Common myeloid progenitor, CD34-positive (primary cell): ENCODE measurements around the gene DDC. TPM values are rescaled to one million over a fixed set of nuclear protein-coding genes. Genes with fewer than 3 reads are reported as not detected.

ENCODE experiments used
- CTCF ChIA-PET: fragments of 350-600 bp; sonication (Branson Sonifier 250); formaldehyde crosslinking; loops from one replicate; lab custom pipeline; 2021; ENCODE audit warnings: antibody characterized with exemption; lab: Charles Lee
- POLR2A ChIA-PET: fragments of 350-600 bp; sonication (Branson Sonifier 250); formaldehyde crosslinking; loops from one replicate; lab custom pipeline; 2021; ENCODE audit warnings: antibody characterized with exemption; lab: Charles Lee
- DNase-seq, 3 donors: peaks; one replicate each; pipeline versions ENCODE4 v3.0.0 to v3.0.0-alpha.2; 2013
- H3K27ac ChIP-seq, 2 experiments: 1 replicate in 1 of 2; 2 replicates in 1 of 2; pipeline ENCODE4 v1.7.0; 2013; ENCODE audit warnings: inconsistent platforms in 2 of 2, low read length in 2 of 2, mild to moderate bottlenecking in 2 of 2, low read depth in 1 of 2, moderate library complexity in 1 of 2; ENCODE audit not compliant: severe bottlenecking in 2 of 2, insufficient read depth in 1 of 2, poor library complexity in 1 of 2
- H3K27me3 ChIP-seq, 5 experiments: replicated peaks in 2 of 5; 1 replicate in 3 of 5; 2 replicates in 2 of 5; pipeline versions ENCODE4 v1.6.1 to v1.7.0; 2013; ENCODE audit warnings: low read length in 4 of 5, mild to moderate bottlenecking in 2 of 5, moderate library complexity in 2 of 5, inconsistent platforms in 1 of 5; ENCODE audit not compliant: insufficient read depth in 5 of 5, control insufficient read depth in 4 of 5
- H3K36me3 ChIP-seq, 4 experiments: 1 replicate in 2 of 4; 2 replicates in 2 of 4; pipeline versions ENCODE4 v1.6.1 to v1.7.0; 2013; ENCODE audit warnings: low read length in 3 of 4, control low read depth in 1 of 4, mild to moderate bottlenecking in 1 of 4; ENCODE audit not compliant: control insufficient read depth in 4 of 4, insufficient read depth in 4 of 4
- H3K4me1 ChIP-seq, 4 experiments: 1 replicate in 3 of 4; 2 replicates in 1 of 4; pipeline versions ENCODE4 v1.6.1 to v1.7.1; 2013; ENCODE audit warnings: low read length in 3 of 4, mild to moderate bottlenecking in 3 of 4, control low read depth in 1 of 4, inconsistent platforms in 1 of 4, moderate library complexity in 1 of 4; ENCODE audit not compliant: control insufficient read depth in 4 of 4, insufficient read depth in 4 of 4; ENCODE audit errors: control extremely low read depth in 1 of 4
- H3K4me3 ChIP-seq, 7 experiments: 1 replicate in 4 of 7; 2 replicates in 3 of 7; pipeline versions ENCODE4 v1.5.1 to v1.7.0; 2013; ENCODE audit warnings: mild to moderate bottlenecking in 7 of 7, low read length in 6 of 7, moderate library complexity in 6 of 7, inconsistent platforms in 2 of 7, low read depth in 2 of 7, control low read depth in 1 of 7; ENCODE audit not compliant: insufficient read depth in 4 of 7, control insufficient read depth in 1 of 7; ENCODE audit errors: extremely low read depth in 1 of 7
- H3K9me3 ChIP-seq, 5 experiments: 1 replicate in 4 of 5; 2 replicates in 1 of 5; pipeline versions ENCODE4 v1.6.1 to v1.7.1; 2013; ENCODE audit warnings: low read length in 4 of 5, mild to moderate bottlenecking in 2 of 5, inconsistent platforms in 1 of 5, low read depth in 1 of 5, moderate library complexity in 1 of 5; ENCODE audit not compliant: control insufficient read depth in 4 of 5, insufficient read depth in 2 of 5; ENCODE audit errors: control extremely low read depth in 1 of 5
- WGBS: methylation state at CpG from one replicate; pipeline ENCODE4 v1.1.5; 2013; ENCODE audit not compliant: insufficient coverage; 5-methylcytosine and 5-hydroxymethylcytosine counted together
- polyA plus RNA-seq: library from polyadenylated mRNA; unstranded; fragments of 120-200 nt; gene quantifications from one replicate; pipeline ENCODE4 v1.2.1, GENCODE V29; 2013

DDC gene
- polyA plus RNA-seq, result 0.49 TPM

- peaks cover 0 to 4% (median 2%) of the 10 kb centered on the region in 4 experiments for H3K4me1 ChIP-seq
- DNase-seq, result no peak
- H3K36me3 ChIP-seq, result no peaks in the 10 kb centered on the region
- peaks cover 0 to 4% (median 0%) of the 10 kb centered on the region in 5 experiments for H3K27me3 ChIP-seq
- ChIA-PET POLR2A (interaction anchor here (0.7 kb wide), 1 partner anchor 32 kb away, joined by 3 read pairs; no protein-coding TSS in a partner anchor), CTCF (no interaction called here)
- no peaks in the 10 kb centered on the region for H3K9me3 ChIP-seq
- WGBS, result 77% methylated on average over 4 of the region's 8 CpGs
- no peak within 1 kb of the TSS for H3K27ac ChIP-seq
- H3K4me3 ChIP-seq, result no peak within 1 kb of the TSS
Measured at GRCh38 chr7:50564640-50565558, at the start of gene DDC. DDC (minus strand) TSS chr7:50565405; CDS start chr7:50544085, 21,320 bp downstream.

- H3K4me1 ChIP-seq, result peaks cover 5 to 30% (median 24%) of the 10 kb centered on the region in 4 experiments
- H3K4me3 ChIP-seq, result no peak overlapping the region
- POLR2A ChIA-PET, result no interaction called here
- H3K9me3 ChIP-seq, result no peaks in the 10 kb centered on the region
- no peak overlapping the region for H3K27ac ChIP-seq
- 97% methylated on average over 5 of the region's 8 CpGs for WGBS
- H3K36me3 ChIP-seq, result peaks cover 9 to 54% (median 43%) of the 10 kb centered on the region in 4 experiments
- CTCF ChIA-PET, result interaction anchor here (1.0 to 7.0 kb wide), 7 partner anchors 11 to 548 kb away, joined by 3 to 44 read pairs (median 13); no protein-coding TSS in a partner anchor
- H3K27me3 ChIP-seq, result no peaks in the 10 kb centered on the region
- DNase-seq, result no peak
Measured at GRCh38 chr7:50613473-50613872, 48.3 kb upstream of the DDC start.

- CTCF ChIA-PET, result interaction anchor here (0.8 to 7.0 kb wide), 11 partner anchors 10 to 548 kb away, joined by 3 to 44 read pairs (median 4); no protein-coding TSS in a partner anchor
Measured at GRCh38 chr7:50612704-50613103, 47.5 kb upstream of the DDC start.

GRCh38 chr7:50610521-50611277, 45.5 kb upstream of the DDC start:
- WGBS, result 44% methylated on average over 3 of the region's 6 CpGs
- DNase-seq, result peak; percentile 71 to 96 (median 93)
- H3K4me1 ChIP-seq, result peaks cover 5 to 30% (median 24%) of the 10 kb centered on the region in 4 experiments
- H3K9me3 ChIP-seq, result peaks cover 0 to 1% (median 0%) of the 10 kb centered on the region in 5 experiments
- POLR2A ChIA-PET, result no interaction called here
- CTCF ChIA-PET, result interaction anchor here (0.5 to 2.3 kb wide), 5 partner anchors 142 to 550 kb away, joined by 3 to 10 read pairs (median 6); no protein-coding TSS in a partner anchor
- H3K27ac ChIP-seq, result peak overlapping the region in 1 of 2 experiments; percentile 29
- no peak overlapping the region for H3K4me3 ChIP-seq
- no peaks in the 10 kb centered on the region for H3K27me3 ChIP-seq
- H3K36me3 ChIP-seq, result peaks cover 12 to 55% (median 41%) of the 10 kb centered on the region in 4 experiments

More at GRCh38 chr7:50612704-50613103, 47.5 kb upstream of the DDC start:
- Histone ChIP-seq H3K27me3 (no peaks in the 10 kb centered on the region), H3K27ac (no peak overlapping the region), H3K4me1 (peaks cover 5 to 30% (median 24%) of the 10 kb centered on the region in 4 experiments), H3K36me3 (peaks cover 10 to 47% (median 41%) of the 10 kb centered on the region in 4 experiments), H3K4me3 (no peak overlapping the region), H3K9me3 (peaks cover 0 to 1% (median 0%) of the 10 kb centered on the region in 5 experiments)
- WGBS, result 97% methylated on average over 5 of the region's 5 CpGs
- POLR2A ChIA-PET, result no interaction called here
- DNase-seq, result no peak

GRCh38 chr7:50608196-50608906, 43.1 kb upstream of the DDC start:
- Histone ChIP-seq H3K27me3 (no peaks in the 10 kb centered on the region), H3K4me1 (peaks cover 5 to 25% (median 20%) of the 10 kb centered on the region in 4 experiments), H3K36me3 (peaks cover 12 to 63% (median 50%) of the 10 kb centered on the region in 4 experiments), H3K9me3 (peaks cover 0 to 1% (median 0%) of the 10 kb centered on the region in 5 experiments), H3K27ac (no peak overlapping the region), H3K4me3 (no peak overlapping the region)
- ChIA-PET POLR2A (interaction anchor here (0.7 kb wide), 1 partner anchor 98 kb away, joined by 3 read pairs; no protein-coding TSS in a partner anchor), CTCF (interaction anchor here (0.9 to 2.4 kb wide), 2 partner anchors 9 to 140 kb away, joined by 5 to 7 read pairs; no protein-coding TSS in a partner anchor)
- 96% methylated on average over 5 of the region's 9 CpGs for WGBS
- DNase-seq, result peak; percentile 5 to 67 (median 63)

GRCh38 chr7:50607524-50608125, 42.4 kb upstream of the DDC start:
- no peak overlapping the region for H3K4me3 ChIP-seq
- H3K27ac ChIP-seq, result no peak overlapping the region
- peaks cover 0 to 1% (median 0%) of the 10 kb centered on the region in 5 experiments for H3K9me3 ChIP-seq
- peaks cover 5 to 25% (median 19%) of the 10 kb centered on the region in 4 experiments for H3K4me1 ChIP-seq
- CTCF ChIA-PET, result interaction anchor here (0.7 to 2.4 kb wide), 4 partner anchors 10 to 139 kb away, joined by 4 to 7 read pairs (median 6); no protein-coding TSS in a partner anchor
- H3K36me3 ChIP-seq, result peaks cover 14 to 61% (median 51%) of the 10 kb centered on the region in 4 experiments
- WGBS, result 100% methylated on average over 4 of the region's 6 CpGs
- H3K27me3 ChIP-seq, result no peaks in the 10 kb centered on the region
- no peak for DNase-seq
- POLR2A ChIA-PET, result no interaction called here
